ENCODE results near the gene CNOT6.

Gene CNOT6

DNA sequence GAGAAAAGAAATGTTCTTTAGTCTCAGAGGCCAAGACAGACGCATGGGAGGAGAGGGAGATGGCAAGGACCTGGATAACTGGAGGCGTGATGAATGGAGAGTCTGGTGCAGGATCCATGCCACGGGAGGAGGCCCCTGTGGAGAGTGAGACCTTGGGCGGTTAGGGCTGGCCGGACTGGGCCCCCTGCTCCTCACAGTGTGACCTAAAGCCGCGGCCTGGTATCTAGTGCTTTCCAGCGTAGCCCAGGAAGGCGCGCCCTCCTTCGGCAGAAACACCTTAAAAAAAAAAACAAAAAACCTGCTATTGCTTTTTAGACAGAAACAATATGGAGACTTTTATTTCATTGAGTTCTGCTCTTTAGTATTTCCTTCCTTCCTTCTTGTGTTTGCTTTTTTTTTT is 64.1 kb downstream of the CNOT6 start:
- no peak for DNase-seq (ENCODE audit: low read depth in 1 of 2, low spot score in 1 of 2)

DNA sequence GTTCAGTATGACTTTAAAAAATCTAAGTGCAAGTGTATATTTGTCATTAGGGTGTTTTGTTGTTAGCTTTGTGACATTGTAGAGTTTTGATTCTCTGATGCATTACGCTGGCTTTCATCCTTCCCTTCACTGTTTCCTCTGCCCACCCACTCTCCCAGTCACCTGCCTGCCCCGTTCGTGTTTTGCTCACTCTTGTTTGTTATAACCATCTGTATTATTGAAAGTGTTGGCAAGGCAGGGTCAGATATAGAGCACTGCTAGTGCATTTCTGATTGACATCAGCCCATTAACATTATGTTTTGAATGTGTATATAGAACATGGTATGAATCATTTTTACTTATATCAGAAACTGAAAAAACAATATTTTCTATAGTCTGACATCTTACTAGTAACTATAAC is 69.8 kb downstream of the CNOT6 start:
- DNase-seq (ENCODE audit: low read depth in 1 of 2, low spot score in 1 of 2): no peak

DNA sequence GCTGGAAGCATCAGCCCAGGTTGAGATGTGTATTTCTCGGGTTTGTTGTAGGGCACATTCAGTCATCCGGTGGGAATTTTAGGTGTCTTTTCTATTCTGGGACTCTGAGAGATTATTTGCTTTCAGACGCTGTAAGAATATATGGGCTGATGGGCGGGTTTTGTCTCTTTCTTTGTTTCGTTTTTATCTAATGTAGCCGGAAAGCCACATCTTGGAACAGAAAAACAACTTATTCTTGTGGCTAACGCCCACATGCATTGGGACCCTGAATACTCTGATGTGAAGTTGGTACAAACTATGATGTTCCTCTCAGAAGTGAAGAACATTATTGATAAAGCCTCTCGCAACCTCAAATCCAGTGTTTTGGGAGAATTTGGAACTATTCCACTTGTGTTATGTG is 74.7 kb downstream of the CNOT6 start:
- DNase-seq (ENCODE audit: low read depth in 1 of 2, low spot score in 1 of 2): no peak

DNA sequence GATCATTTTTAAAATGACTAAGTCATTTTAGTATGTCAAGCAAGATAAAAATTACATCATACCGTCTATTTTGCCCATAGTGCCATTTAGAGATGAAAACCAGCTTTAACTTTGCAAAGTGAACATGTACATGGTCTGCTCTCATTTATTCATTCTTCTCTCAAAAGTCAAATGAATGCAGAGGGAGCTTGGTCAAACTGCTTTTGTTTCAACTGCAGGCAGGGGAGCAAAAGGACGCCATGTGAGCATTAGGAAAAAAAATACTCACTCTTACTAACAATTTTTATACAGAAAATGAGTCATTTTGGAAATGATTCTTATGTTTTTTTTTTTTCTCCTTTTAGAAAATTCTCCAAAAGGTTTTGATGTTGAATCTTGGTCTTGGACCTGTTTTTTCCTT is 81.4 kb downstream of the CNOT6 start:
- DNase-seq (ENCODE audit: low read depth in 1 of 2, low spot score in 1 of 2): no peak

DNA sequence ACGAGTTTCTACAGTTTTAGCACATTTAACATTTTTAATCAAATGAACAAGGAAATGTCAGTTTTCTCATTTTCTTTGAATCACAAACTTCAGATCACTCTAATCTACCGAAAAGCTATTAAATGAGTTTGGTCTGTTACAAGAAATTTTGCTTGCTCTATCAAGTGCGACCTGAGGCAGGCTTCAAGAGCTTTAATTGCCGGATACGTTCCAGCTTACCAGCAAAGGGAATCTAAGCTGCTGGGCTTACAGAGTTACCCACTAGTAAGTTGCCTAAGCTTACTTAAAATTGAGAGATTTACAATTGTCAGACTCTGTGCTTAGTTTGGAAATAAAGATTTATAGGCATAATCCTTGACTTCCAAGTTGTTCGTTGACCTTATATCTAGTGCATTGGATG is 86.5 kb downstream of the CNOT6 start:
- DNase-seq (ENCODE audit: low read depth in 1 of 2, low spot score in 1 of 2): no peak

DNA sequence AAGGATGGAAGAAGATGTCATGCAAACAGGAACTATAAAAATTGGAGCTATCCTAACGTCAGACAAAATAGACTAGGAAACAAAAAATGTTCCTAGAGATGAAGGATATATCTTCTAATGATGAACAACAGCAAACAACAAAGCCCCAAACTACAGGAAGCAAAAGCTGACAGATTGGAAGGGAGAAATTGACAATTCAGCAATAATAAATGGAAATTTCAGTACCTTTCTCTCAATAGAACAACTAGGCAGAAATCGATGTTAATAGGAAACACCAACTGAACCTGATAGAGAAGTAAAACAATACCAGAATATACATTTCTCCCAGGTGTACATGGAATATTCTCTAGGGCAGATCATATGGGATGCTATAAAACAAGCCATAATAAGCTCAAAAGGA is 89.6 kb downstream of the CNOT6 start:
- no peak for DNase-seq (ENCODE audit: low read depth in 1 of 2, low spot score in 1 of 2)

DNA sequence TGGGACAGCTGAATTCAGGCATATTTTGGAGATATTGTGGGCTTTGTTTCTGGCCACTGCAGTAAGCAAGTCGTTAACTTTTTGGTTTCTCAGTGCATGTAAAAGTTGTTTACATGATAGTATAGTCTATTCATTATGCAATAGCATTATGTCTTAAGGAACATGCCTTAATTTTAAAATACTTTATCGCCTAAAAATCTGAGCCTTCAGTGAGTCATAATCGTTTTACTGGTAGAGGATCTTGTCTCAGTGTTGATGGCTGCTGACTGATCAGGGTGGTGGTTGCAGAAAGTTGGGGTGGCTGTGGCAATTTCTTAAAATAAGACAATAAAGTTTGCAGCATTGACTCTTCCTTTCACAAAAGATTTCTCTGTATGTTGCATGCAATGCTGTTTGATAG is 92.0 kb downstream of the CNOT6 start:
- no peak for DNase-seq (ENCODE audit: low read depth in 1 of 2, low spot score in 1 of 2)

DNA sequence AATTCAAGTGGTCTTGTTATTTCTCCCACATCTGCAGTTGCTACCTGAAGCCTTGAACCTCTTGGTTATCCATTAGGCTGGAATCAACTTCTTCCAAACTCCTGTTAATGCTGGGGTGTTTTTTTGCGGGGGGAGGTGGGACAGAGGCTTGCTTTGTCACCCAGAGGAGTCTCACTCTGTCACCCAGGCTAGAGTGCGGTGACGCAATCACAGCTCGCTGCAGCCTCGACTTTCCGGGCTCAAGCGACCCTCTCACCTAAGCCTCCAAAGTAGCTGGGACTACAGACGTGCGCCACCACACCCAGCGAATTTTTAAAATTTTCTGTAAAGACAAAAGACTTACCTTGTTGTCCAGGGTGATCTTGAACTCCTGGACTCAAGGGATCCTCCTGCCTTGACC is 92.7 kb downstream of the CNOT6 start:
- no peak for DNase-seq (ENCODE audit: low read depth in 1 of 2, low spot score in 1 of 2)

DNA sequence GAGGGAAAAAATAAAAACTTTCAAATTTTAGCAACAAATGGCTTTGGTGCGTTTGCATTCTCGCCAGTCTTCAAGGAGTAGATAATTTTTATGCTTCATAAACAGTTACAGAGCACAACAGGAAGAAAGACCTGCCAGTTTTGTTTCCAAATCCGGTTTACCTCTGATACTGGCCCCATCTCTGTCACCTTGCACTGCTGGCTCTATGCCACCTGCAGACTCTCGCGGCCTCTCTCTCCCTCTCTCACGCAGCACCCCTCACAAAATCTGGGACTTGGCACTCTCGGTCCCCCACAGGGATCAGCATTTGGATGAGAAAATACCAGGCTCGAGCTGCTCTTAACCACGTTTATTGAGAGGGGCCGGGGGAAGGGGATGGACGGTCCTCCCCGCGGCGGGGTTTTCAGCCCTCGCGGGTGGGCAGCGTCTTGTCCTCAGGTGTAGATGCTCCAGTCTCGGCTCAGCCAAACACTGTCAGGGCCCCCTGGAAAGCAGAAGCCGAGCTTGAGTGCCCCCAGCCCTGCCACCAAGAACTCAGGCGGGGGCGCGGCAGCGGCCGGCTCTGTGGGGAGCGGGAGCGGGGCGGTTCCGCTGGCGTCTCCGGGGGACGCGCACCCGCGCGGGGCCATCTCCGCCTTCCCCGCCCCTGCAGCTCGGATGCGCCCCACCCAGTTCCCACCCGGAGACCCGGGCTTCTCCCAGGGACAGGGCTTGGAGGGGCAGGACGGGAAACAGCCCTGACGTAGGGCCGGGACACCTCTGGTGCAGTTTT is 95.8 kb downstream of the CNOT6 start:
- no peak for DNase-seq (ENCODE audit: low read depth in 1 of 2, low spot score in 1 of 2)

DNA sequence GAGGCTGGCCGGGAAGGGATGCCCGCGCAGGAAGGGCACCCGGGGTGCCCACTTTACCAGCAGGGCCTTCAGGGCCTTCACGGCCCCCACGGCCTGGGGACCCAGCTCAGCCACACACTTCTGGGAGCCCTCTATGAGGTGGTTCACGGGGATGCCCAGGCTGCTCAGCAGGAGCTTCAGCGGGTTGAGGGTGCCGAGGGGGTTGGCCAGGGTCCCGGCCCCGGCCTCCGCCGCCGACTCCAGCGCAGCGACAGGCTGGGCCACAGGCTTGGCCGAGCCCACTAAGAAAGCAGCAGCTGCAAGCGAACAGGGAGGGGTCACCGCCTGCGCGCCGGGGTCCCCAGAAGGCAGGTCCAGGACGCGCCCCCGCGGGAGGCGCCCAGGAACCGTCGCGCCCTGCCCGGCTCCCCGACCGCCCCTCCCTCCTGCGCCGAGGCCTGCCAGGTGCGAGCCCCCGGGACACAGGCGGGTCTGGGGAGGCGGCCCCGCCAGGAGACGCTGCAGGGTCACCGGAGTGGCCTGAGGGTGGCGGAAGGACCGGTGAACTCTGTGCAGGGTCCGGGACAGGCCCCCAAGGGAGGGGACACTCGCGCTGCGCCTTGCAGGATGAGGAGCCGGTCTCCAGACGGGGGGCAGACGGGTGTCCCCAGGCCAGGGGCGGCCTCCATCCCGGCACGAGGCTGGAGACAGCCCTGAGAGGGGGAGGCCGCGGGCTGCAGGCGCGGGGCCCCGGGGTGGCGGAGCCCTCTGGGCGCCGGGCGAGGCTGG is 96.5 kb downstream of the CNOT6 start:
- no peak for DNase-seq (ENCODE audit: low read depth in 1 of 2, low spot score in 1 of 2)

DNA sequence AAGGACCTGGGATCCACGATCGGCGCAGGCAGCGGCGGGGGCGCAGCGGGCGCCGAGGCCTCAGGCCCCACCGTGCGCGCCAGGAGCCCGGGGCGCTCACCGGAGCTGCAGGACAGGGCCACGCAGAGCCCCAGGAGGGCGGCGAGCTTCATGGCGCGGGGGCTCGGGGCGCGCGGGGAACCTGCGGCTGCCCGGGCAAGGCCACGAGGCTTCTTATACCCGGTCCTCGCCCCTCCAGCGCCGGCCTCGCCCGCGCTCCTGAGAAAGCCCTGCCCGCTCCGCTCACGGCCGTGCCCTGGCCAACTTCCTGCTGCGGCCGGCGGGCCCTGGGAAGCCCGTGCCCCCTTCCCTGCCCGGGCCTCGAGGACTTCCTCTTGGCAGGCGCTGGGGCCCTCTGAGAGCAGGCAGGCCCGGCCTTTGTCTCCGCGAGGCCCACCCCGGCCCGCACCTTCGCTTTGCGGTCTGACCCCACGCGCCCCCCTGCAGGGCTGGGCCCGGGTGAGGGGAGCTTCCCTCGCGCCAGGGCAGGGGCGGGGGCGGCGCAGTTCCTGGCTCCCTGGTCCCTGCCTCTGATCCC is 97.2 kb downstream of the CNOT6 start, which contains the start of gene SCGB3A1:
Gene SCGB3A1, minus strand, starts transcription at position 189 of the 577 bp plus-strand sequence. Its CDS starts 37 bp downstream, at position 152.
- no peak for DNase-seq (ENCODE audit: low read depth in 1 of 2, low spot score in 1 of 2)

DNA sequence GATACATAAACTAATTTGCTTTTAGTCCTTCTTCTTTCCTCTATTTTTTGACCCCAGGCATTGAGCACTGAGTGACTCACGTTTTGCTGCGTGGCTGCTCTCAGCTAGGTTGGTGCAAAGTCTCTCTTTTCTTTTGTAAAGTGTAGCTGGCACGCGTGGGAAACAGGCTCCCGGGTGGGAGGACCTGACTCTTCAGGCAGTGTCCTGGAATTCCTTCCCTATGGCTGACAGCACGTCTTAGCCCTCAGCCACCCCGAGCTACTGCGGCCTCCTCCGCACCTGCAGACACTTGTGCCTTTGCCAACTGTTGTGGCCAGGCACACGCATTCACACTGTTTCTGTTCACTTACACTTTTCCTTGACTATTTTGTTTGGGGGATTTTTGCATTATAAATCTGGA is 98.0 kb downstream of the CNOT6 start:
- no peak for DNase-seq (ENCODE audit: low read depth in 1 of 2, low spot score in 1 of 2)

DNA sequence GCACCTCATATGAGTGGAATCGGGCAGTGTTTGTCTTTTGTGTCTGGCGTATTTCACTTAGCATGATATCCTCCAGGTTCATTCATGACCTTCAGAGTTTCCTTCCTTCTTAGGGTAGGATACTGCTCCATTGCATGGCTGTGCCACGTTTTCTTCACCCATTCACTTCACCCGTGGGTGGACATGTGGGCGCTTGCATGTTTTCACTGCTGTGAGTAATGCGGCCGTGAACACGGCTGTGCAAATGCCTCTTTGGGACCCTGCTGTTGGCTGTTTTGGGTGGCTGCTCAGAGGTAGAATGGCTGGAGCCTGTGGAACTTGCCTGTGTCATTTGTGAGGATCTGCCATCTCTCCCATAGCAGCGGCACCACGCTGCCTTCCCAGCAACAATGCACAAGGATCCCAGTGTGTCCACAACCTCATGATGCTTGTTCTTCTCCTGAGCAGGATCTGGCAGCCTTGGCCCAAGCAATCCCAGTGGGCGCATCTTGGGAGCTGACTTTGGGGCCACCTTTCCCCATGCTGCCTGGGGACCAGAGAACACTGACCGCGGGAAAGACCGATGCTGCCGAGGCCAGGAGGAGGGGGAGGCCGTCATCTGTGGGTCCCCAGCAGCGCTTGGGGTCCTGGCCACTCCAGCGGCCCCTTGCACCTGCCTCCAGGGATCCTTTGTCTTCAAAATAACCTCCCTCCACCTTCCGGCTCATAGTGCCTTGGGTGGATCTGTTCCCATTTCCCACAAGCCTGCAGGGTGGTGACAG is 99.4 kb downstream of the CNOT6 start:
- DNase-seq (ENCODE audit: low read depth in 1 of 2, low spot score in 1 of 2): no peak

DNA sequence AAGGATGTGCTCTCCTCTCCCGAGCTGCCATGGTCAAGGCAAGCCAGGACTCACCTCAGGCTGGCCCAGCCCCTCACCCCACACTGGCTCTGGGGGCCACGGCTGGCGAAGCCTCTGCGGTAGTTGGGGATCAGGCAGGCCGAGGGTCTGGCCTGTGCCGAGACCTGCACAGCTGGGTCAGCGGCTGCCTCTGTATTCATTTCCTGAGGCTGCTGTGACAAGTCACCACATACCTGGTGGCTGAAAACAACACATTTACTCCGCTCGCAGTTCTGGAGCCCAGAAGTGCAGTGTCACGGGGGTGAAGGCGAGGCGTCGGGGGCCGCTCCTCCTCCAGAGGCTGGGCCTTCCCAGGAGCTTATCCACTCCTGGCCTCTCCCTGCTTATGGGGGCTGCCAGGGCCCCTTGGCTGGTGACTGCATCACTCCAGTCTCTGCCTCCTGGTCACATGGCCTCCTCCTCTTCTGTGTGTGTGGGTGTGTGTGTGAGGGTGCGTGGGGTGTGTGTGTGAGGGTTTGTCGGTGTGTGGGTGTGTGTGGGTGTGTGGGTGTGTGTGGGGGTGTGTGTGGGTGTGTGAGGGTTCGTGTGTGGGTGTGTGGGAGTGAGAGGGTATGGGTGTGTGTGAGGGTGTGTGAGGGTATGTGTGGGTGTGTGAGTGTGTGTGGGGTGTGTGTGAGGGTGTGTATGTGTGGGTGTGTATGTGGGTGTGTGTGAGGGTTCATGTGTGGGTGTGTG is 100.3 kb downstream of the CNOT6 start:
- DNase-seq (ENCODE audit: low read depth in 1 of 2, low spot score in 1 of 2): no peak

DNA sequence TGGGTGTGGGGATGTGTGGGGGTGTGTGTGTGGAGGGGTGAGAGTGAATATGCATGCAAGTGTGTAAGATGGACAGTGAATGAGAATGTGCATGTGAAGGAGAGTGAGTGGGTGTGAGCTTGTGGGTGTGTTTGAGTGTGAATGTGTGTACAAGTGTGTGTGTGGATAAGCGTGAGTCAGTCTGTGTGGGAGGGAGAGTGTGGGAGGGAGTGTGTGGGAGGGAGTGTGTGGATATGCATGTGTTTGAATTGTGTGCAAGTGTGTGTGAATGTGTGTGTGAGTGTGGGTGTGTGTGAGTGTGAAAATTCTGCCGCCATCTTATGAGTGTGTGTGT is 100.8 kb downstream of the CNOT6 start:
- DNase-seq (ENCODE audit: low read depth in 1 of 2, low spot score in 1 of 2): no peak

DNA sequence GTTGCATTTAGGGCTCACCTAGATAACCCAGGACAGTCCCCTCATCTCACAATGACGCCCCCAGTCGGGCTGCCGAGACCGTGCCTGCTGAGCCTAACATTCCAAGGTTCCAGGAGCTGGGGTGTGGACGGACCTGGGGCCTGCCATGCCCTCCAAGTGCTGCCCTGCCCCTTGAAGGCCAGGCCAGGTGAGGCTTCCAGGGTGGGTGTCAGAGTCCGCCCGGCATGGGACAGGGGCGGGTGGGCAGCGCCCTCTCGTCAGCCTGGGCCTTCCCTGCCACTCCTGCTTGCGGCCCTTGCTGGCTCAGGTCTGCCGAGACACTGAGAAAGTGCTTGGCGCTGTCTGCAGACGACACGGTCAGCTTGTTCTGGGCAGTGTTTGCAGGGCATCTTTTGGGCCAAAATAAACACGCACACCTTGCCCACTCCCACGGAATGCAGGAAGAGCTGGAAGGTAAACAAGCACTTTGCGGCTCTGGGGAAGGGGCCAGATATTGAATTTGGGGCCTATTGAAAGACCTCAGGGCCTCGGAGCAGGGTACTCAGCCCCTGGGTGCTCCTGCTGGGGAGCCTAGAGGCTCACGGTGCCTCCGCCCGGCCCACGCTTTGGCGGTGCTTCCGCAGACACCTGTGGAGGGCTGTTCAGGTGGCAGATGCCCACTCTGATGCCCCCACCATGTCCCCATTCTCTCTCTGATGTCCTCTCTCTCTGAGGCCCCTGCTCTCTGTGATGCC is 101.4 kb downstream of the CNOT6 start:
- DNase-seq (ENCODE audit: low read depth in 1 of 2, low spot score in 1 of 2): no peak

DNA sequence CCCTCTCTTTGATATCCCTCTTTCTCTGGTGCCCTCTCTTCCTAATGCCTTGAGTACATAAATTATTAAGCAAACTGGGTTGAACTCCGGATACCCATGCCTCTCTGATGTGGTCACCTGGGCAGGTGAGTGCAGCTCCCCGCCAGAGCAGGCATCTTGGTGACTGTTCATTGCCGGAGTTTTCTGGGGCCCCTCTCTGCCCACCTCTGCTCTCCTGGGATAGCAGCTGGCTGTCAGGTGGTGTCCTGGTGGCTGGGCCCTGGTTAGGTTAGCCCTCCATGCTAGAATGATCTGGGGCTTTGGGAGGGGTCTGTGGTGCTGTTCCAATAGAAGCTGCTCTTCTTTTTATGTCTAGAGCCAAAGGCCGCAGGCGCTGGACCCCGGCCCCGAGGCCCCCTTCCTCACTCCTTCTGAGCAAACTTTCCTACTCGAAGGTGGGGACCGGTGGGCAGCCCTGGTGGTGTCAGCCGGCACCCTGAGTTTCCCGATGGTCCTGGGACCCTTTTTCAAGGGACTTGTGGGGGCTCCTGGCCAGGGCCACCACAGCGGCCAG is 102.0 kb downstream of the CNOT6 start:
- no peak for DNase-seq (ENCODE audit: low read depth in 1 of 2, low spot score in 1 of 2)

DNA sequence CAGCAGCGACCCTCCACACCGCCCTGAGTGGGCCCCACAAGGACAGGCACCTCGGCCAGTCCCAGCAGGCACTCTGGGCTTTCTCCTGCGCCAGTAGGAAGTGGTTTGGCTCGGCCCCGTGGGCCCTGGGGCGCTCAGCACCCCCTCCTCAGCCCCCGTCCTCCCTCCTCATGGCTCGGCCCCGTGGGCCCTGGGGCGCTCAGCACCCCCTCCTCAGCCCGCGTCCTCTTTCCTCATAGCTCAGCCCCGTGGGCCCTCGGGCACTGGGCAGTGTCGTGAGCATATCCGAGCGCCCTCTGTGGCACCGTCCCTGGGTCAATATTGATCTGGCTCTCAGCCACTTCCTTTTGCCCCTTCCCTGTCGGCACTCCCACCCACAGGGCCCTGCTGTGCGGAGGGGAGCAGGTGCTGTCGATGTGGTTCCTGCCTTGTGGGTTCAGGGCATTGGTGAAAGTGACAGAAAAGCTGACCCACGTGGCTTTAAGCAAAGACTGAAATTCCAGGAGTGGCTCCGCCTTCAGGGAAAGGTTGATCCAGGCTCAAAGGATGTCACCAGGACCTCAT is 102.6 kb downstream of the CNOT6 start:
- no peak for DNase-seq (ENCODE audit: low read depth in 1 of 2, low spot score in 1 of 2)

DNA sequence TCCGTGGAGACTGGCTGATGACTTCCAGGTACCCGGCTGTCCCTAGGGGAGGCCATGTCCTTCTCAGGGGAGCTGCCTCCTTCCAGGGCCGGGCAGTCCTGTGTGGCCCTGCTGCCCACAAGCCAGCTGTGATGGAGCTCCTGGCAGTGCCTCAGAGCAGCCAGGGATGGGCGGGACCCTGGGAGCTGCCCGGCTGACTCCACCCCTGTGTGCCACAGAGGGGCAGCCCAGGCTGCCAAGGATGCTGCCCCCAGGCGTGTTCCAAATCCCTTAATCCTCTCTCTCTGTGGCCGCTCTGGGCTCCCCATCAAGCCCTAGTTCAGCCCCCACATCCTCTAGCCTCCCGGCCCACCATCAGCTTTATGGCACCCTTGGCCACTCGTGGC is 104.1 kb downstream of the CNOT6 start:
- no peak for DNase-seq (ENCODE audit: low read depth in 1 of 2, low spot score in 1 of 2)
